ENCODE data around the gene NABP1. TPM values are rescaled to one million over a fixed set of nuclear protein-coding genes. Genes with fewer than 3 reads are reported as not detected.
"Not testable (repeated sequence)": the region's sequence is repeated elsewhere in the genome, so short reads cannot be mapped to it uniquely, and the experiment has no call there.

The NABP1 gene
- polyA plus RNA-seq, 3 donors from 2014 or later = 4.1 to 11.9 (median 7.6) TPM

DNA sequence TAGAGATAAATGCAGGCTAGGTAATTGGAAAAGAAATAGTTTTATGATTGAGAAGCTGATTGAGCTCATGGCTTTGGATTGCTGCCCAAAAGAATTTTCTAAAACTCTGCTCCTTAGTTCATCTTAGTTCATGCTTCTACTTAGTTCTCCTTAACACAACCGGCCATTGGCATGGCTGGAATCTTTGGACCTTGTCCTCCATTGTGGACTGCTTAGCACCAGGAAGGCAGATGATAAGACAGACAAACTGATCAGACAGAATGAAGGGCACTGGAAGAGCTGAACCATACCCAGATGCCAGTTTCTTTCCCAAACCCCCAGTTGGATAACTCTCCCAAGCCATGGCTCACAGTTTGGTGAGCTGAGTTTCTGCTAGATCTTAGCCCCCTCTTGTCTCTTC, 36.3 kb upstream of the NABP1 start:
- H3K4me1 Mint-ChIP-seq = peaks cover 20 to 30% of the 10 kb centered on the region in 2 donors
- no peak overlapping the region for H3K27ac Mint-ChIP-seq
- H3K4me3 Mint-ChIP-seq = no peak overlapping the region

DNA sequence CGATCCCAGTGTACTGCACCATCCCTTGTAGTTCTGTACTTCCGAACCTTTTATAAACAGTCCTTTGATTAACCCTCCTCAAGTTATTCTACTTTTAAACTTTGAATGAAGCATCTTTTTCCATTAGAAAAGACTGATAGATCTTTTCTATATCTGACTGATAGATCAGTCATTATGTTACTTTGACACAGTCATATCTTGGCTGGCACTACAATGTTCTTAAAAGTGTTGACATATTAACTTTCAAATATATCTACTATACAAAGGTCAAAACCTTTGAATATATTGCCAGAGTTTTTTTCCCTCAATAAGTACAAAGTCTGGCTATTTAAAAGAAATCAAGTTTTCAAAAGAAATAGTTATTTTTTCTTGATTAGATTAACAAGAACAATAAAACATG, 35.4 kb upstream of the NABP1 start:
- no peak overlapping the region for H3K4me3 Mint-ChIP-seq
- peaks cover 0 to 3% (median 0%) of the 10 kb centered on the region in 3 donors for H3K36me3 Mint-ChIP-seq
- peaks cover 0 to 5% (median 0%) of the 10 kb centered on the region in 6 donors for H3K9me3 Mint-ChIP-seq
- peaks cover 0 to 3% (median 2%) of the 10 kb centered on the region in 3 donors for H3K27me3 Mint-ChIP-seq (ENCODE audit: low read depth in 3 of 3)
- DNase-seq = no peak
- H3K4me1 Mint-ChIP-seq = peaks cover 11 to 20% of the 10 kb centered on the region in 2 donors
- peak overlapping the region in 1 of 6 donors; percentile 0 for H3K27ac Mint-ChIP-seq

More for the DNA sequence above, 36.3 kb upstream of the NABP1 start:
- peaks cover 0 to 2% (median 0%) of the 10 kb centered on the region in 3 donors for H3K27me3 Mint-ChIP-seq (ENCODE audit: low read depth in 3 of 3)
- peaks cover 0 to 3% (median 0%) of the 10 kb centered on the region in 3 donors for H3K36me3 Mint-ChIP-seq
- peaks cover 0 to 5% (median 0%) of the 10 kb centered on the region in 6 donors for H3K9me3 Mint-ChIP-seq
- DNase-seq = no peak

DNA sequence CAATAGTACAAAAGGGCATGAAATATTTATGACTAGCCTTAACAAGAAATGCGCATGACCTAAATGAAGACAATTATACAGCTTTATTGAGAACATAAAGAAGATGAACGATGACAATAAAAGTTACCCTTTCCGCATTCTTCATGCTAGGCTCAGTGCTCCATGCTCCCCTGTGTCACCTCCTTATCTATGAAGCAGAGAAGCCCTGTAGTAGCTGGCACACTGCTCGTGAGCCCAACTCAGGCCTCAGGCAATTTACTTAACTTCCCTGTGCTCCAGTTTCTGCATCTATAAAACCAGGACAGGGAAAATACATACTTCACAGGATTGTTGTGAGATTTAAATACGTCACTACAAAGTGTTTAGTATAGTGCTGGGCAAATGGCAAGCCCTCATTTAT, 34.5 kb upstream of the NABP1 start:
- DNase-seq = no peak
- H3K27me3 Mint-ChIP-seq (ENCODE audit: low read depth in 3 of 3) = peaks cover 0 to 3% (median 2%) of the 10 kb centered on the region in 3 donors
- H3K4me1 Mint-ChIP-seq = peaks cover 2 to 11% of the 10 kb centered on the region in 2 donors
- H3K27ac Mint-ChIP-seq = no peak overlapping the region
- peaks cover 0 to 5% (median 0%) of the 10 kb centered on the region in 6 donors for H3K9me3 Mint-ChIP-seq
- H3K36me3 Mint-ChIP-seq = peaks cover 0 to 3% (median 0%) of the 10 kb centered on the region in 3 donors
- H3K4me3 Mint-ChIP-seq = no peak overlapping the region

DNA sequence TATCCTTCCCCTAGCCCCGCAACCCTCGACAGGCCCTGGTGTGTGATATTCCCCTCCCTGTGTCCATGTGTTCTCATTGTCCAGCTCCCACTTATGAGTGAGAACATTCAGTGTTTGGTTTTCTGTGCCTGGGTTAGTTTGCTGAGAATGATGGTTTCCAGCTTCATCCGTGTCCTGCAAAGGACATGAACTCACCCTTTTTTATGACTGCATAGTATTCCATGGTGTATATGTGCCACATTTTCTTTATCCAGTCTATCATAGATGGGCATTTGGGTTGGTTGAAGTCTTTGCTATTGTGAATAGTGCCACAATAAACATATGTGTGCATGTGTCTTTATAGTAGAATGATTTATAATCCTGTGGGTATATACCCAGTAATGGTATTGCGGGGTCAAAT, 33.3 kb upstream of the NABP1 start:
- H3K9me3 Mint-ChIP-seq; H3K27ac Mint-ChIP-seq; H3K27me3 Mint-ChIP-seq (ENCODE audit: low read depth in 3 of 3); DNase-seq; H3K36me3 Mint-ChIP-seq; H3K4me1 Mint-ChIP-seq; H3K4me3 Mint-ChIP-seq: not testable (repeated sequence)

DNA sequence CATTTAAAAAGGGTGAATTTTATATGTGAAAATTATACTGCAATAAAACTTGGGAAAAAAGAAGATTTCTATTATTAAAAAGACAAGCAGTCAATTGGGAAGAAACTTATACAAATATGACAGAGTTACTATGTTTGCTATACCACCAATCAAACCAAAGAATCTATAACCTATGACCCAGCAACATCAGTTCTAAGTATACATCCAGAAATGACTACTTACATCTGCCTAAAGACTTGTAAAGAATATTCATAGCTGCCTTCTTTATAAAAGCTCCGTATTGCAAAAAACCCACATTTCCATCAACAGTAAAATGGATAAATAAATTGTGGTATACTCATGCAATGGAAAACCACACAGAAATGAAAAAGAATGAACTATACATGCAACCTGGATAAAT, 32.9 kb upstream of the NABP1 start:
- peaks cover 2 to 3% (median 2%) of the 10 kb centered on the region in 3 donors for H3K27me3 Mint-ChIP-seq (ENCODE audit: low read depth in 3 of 3)
- H3K27ac Mint-ChIP-seq = no peak overlapping the region
- no peak overlapping the region for H3K4me3 Mint-ChIP-seq
- H3K9me3 Mint-ChIP-seq = peaks cover 0 to 5% (median 0%) of the 10 kb centered on the region in 6 donors
- H3K4me1 Mint-ChIP-seq = peaks cover 0 to 7% of the 10 kb centered on the region in 2 donors
- DNase-seq = no peak
- peaks cover 0 to 3% (median 0%) of the 10 kb centered on the region in 3 donors for H3K36me3 Mint-ChIP-seq

DNA sequence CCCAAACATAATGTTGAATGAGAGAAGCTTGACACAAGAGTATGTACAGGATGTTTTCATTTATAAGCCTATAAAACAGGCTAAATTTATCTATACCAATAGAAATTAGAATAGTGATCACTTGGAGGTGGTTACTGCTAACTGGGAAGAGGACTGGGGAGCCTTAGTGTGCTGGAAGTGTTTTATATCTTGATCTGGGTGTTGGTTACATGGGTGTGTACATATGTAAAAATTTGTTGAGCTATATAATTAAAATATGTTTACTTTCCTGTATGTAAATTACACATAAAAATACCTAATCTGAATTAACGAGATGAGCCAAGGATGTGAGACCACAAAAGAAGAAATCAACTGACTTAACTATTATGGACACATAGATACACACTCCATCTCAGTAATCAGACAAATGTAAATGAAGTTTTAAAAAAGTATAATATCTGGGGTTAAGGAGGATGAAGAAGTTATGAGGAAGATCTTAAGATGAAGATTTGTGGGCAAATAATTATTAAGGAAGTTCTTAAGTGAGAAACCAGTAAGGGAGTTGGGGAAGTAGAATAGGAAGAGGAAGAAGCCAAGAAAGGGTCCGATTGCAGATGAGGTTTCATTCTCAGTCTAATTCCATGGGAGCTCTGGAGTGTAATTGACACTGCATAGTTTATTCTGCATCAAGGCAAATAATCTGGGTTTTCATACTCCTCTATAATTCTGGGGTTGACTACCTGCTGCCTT, 32.3 kb upstream of the NABP1 start:
- Mint-ChIP-seq H3K27me3 (ENCODE audit: low read depth in 3 of 3) (peaks cover 2 to 3% (median 2%) of the 10 kb centered on the region in 3 donors), H3K9me3 (peaks cover 0 to 5% (median 0%) of the 10 kb centered on the region in 6 donors), H3K27ac (no peak overlapping the region), H3K4me1 (peaks cover 0 to 2% of the 10 kb centered on the region in 2 donors), H3K36me3 (peaks cover 0 to 3% (median 0%) of the 10 kb centered on the region in 3 donors), H3K4me3 (no peak overlapping the region)
- no peak for DNase-seq

DNA sequence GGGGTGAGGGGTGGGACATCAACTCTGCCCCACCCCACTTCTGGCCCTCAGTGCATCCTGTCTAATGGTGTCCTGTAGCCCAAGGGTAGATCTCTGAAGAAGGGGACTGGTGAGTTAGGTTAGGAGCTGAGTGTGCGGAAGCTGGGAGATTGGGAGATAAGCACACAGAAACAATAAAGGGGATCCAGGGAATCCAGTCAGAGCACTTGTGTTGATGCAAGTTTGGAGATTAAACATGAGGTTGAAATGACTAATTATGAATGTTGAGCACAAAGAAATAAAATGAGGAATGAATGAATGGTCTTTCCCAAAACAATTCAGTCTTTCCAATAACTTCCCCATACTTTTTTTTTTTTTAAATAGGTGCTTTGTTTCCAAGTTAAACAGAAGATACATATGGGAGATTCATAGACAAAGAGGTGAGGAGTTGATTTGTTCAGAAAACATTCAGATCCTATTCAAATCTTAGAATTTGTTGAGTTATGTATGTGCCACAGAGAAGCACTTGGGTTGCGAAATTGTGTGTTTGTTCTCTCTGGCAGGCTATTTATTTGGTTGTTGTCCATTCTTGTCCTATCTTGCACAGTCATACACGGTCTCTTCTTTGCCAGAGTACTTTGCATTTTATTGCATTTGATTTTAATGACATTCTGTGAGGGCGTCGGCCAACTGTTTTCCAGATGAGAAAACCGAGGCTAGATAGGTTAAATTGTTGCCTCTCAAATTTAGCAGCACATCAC, 31.6 kb upstream of the NABP1 start:
- H3K27me3 Mint-ChIP-seq (ENCODE audit: low read depth in 3 of 3) = peaks cover 2 to 3% (median 2%) of the 10 kb centered on the region in 3 donors
- no peak overlapping the region for H3K27ac Mint-ChIP-seq
- no peak for DNase-seq
- H3K36me3 Mint-ChIP-seq = peaks cover 0 to 3% (median 0%) of the 10 kb centered on the region in 3 donors
- peaks cover 0 to 5% (median 0%) of the 10 kb centered on the region in 6 donors for H3K9me3 Mint-ChIP-seq
- no peak overlapping the region for H3K4me3 Mint-ChIP-seq
- no peaks in the 10 kb centered on the region for H3K4me1 Mint-ChIP-seq

DNA sequence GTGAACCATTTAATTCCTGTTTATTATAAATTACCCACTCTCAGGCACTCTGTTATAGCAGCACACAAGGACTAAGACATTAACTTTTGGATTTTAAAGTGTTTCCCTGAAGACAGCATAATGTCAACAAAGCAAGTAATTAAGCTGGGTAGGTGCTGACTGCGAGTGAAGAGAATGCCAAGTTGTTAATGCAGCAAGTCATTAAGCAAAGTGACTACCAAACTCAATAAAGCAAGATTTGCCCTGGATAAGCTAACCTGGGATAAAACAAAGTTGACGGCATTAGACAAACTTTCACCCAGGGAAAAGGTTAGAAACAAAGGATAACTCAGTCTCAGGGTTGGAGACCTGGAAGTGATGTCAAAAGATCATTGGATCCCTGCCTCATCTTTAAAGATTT, 28.4 kb upstream of the NABP1 start:
- no peak overlapping the region for H3K4me3 Mint-ChIP-seq

DNA sequence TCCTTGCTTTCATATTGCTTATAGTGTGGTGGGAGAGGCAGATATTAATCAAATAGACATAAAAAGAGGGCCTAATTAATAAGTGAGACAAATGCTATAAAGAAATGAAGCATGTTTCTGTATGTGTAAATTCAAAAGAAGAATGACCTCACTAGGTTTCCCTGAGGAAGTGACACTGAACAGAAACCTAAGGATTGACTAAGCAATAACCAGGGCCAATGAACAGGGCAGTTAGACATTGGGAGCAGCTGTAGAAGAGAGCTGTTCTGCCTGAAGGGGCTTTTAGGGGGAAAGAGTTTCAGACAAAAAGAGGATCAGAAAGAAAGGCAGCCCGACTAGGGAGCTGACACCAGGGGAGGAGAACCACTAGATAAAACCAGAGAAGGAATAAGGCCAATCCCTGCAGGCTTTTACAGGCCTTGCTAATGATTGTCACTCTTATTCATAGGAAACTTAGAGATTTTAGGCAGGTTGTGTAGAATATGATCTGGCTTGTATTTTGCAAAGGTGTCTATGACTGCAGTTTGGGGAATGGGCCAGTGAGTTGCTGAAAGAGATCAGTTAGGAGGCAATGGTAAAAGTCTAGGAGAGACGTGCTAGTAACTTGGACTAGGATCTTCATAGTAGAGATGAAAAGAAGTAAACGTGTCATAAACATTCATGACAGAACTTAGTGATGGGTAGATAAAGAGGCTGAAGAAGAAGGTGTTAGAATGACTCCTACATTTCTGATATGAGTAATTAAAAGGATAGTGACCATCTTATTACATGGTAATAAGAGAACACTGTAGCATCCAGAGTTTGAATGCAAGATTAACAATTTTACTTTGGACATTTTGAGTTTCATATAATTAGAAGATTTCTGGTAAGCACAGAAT, 26.8 kb upstream of the NABP1 start:
- Mint-ChIP-seq H3K27ac (no peak overlapping the region), H3K4me3 (no peak overlapping the region)

More for the DNA sequence above, 28.4 kb upstream of the NABP1 start:
- H3K27ac Mint-ChIP-seq = no peak overlapping the region
- peaks cover 2 to 3% (median 2%) of the 10 kb centered on the region in 3 donors for H3K27me3 Mint-ChIP-seq (ENCODE audit: low read depth in 3 of 3)
- no peak for DNase-seq
- H3K36me3 Mint-ChIP-seq = no peaks in the 10 kb centered on the region
- H3K4me1 Mint-ChIP-seq = no peaks in the 10 kb centered on the region
- peaks cover 0 to 5% (median 0%) of the 10 kb centered on the region in 6 donors for H3K9me3 Mint-ChIP-seq

DNA sequence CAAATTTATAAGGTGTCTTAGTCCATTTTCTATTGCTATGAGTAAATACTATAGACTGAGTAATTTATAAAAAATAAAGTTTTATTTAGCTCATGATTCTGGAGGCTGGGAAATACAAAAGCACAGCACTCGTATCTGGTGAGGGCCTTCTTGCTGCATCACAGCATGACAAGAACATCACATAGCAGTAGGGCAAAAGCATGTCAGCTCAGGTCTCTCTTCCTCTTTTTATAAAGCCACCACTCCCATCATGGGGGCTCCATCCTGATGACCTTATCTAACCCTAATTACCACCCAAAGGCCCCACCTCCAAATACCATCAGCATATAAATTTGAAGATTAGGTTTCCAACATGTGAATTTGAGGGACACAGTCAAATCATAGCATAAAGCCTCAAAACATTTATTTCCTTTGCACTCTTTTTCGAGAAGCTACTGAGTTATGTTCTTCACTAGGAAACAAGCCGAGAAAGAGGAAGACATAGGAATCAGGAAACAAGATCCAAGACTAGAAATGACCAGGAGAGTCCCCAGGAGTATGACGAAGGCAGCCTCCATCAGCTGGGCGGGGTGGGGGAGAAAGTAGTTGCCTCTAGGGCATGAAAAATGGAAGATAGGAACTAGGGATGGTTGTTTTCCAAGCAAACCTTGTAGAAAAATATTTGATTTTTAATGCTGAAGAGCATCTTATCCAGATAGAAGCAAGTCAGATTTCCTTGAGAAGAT, 24.1 kb upstream of the NABP1 start:
- H3K9me3 Mint-ChIP-seq = no peaks in the 10 kb centered on the region
- peaks cover 0 to 7% (median 0%) of the 10 kb centered on the region in 3 donors for H3K36me3 Mint-ChIP-seq
- H3K4me3 Mint-ChIP-seq = no peak overlapping the region
- no peak overlapping the region for H3K27ac Mint-ChIP-seq
- no peak for DNase-seq
- H3K27me3 Mint-ChIP-seq (ENCODE audit: low read depth in 3 of 3) = peaks cover 2 to 7% (median 2%) of the 10 kb centered on the region in 3 donors
- H3K4me1 Mint-ChIP-seq = no peaks in the 10 kb centered on the region

More for the DNA sequence above, 26.8 kb upstream of the NABP1 start:
- H3K27me3 Mint-ChIP-seq (ENCODE audit: low read depth in 3 of 3) = peaks cover 0 to 3% (median 2%) of the 10 kb centered on the region in 3 donors
- H3K36me3 Mint-ChIP-seq = no peaks in the 10 kb centered on the region
- H3K9me3 Mint-ChIP-seq = peaks cover 0 to under 1% (median 0%) of the 10 kb centered on the region in 6 donors
- no peak for DNase-seq
- no peaks in the 10 kb centered on the region for H3K4me1 Mint-ChIP-seq

DNA sequence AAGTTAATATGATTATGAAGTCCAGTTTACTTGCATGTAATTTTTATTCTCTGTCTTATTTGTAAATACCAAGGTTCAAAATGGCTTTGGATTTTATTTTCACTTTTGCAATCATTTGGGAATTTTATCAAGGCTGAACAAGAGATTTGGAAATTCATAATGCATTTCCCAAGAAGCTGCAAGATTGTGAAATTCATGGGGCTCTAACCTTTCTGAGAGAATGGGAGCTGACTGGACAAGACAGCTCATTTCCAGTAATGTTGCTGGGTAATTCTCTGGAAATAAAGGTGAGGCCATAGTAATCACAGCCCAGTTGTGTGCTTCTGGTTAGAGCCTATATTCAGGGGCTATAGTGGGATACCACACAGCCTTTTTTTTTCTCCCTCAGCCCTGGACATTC, 21.5 kb upstream of the NABP1 start:
- no peaks in the 10 kb centered on the region for H3K9me3 Mint-ChIP-seq
- no peak overlapping the region for H3K27ac Mint-ChIP-seq
- no peak overlapping the region for H3K4me3 Mint-ChIP-seq
- peaks cover 5 to 13% of the 10 kb centered on the region in 2 donors for H3K4me1 Mint-ChIP-seq
- H3K36me3 Mint-ChIP-seq = peaks cover 0 to 8% (median 0%) of the 10 kb centered on the region in 3 donors
- peaks cover 0 to 7% (median 2%) of the 10 kb centered on the region in 3 donors for H3K27me3 Mint-ChIP-seq (ENCODE audit: low read depth in 3 of 3)
- DNase-seq = no peak

DNA sequence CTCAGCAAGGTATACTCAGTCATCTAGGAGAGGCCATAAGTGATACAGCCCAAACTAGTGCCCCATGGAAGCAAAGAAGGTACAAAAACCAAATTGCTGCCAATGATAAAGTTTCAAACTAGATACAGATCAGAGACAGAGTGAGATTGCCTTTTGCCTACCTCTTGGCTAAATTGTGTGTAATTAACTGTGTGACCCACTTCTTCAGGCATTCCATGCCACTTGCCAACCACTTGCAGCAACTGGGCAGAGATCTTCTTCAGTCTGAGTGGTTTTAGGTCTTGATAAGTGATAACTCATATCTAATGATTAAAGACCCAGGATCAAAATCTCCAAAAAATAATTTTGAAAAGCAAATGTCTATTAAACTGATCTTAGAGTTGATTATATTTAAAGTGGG, 21.1 kb upstream of the NABP1 start:
- DNase-seq = no peak
- no peak overlapping the region for H3K27ac Mint-ChIP-seq
- H3K9me3 Mint-ChIP-seq = no peaks in the 10 kb centered on the region
- H3K4me1 Mint-ChIP-seq = peaks cover 5 to 17% of the 10 kb centered on the region in 2 donors
- no peak overlapping the region for H3K4me3 Mint-ChIP-seq
- H3K36me3 Mint-ChIP-seq = peaks cover 0 to 8% (median 0%) of the 10 kb centered on the region in 3 donors
- H3K27me3 Mint-ChIP-seq (ENCODE audit: low read depth in 3 of 3) = peaks cover 0 to 7% (median 2%) of the 10 kb centered on the region in 3 donors

DNA sequence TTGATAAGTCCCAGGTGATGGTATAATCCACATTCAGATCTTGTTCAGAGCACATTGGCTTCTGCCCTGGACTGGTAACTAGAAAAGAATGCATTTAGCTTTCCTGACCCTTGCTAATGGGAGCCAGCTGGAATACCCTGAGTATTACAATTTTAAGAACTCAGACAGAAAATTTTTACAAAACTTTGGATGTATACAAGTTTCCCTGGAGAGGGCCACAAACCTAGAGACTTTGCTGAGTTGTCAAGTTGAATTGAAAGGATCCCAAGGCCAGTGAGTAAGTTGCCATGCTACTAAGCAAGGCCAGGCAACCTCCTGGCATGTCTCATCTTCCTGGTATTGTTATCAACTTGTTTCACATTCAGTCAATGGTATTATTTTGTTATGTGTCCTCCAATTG, 20.0 kb upstream of the NABP1 start:
- no peaks in the 10 kb centered on the region for H3K9me3 Mint-ChIP-seq
- no peak overlapping the region for H3K4me3 Mint-ChIP-seq
- no peak overlapping the region for H3K27ac Mint-ChIP-seq
- peaks cover 0 to 8% (median 2%) of the 10 kb centered on the region in 3 donors for H3K27me3 Mint-ChIP-seq (ENCODE audit: low read depth in 3 of 3)
- peaks cover 5 to 22% of the 10 kb centered on the region in 2 donors for H3K4me1 Mint-ChIP-seq
- DNase-seq = no peak
- peaks cover 0 to 8% (median 0%) of the 10 kb centered on the region in 3 donors for H3K36me3 Mint-ChIP-seq
